Activated CD8-positive, alpha-beta T cell treated with anti-CD3 and anti-CD28 coated beads for 36 hours (primary cell): Measurements from ENCODE around the gene JMJD4. TPM values are rescaled to one million over a fixed set of nuclear protein-coding genes. Genes with fewer than 3 reads are reported as not detected.

Experiments
- ATAC-seq: fragments of 200-7000 bp; cut with Tn5 transposase; one replicate; pipeline ENCODE4 v1.10.0; 2021; ENCODE audit warnings: mild to moderate bottlenecking, moderate library complexity
- CTCF ChIA-PET: fragments of 350-600 bp; sonication (Branson Sonifier 250); formaldehyde crosslinking; loops from one replicate; lab custom pipeline; 2021; ENCODE audit warnings: antibody characterized with exemption; lab: Charles Lee
- POLR2A ChIA-PET: fragments of 350-600 bp; sonication (Branson Sonifier 250); formaldehyde crosslinking; loops from one replicate; lab custom pipeline; 2021; ENCODE audit warnings: antibody characterized with exemption; lab: Charles Lee
- DNase-seq: peaks from one replicate; pipeline ENCODE4 v3.0.0-alpha.2; 2020
- H3K27ac Mint-ChIP-seq: one replicate; pipeline ENCODE4 v1.8.0; 2021; ENCODE audit warnings: mild to moderate bottlenecking, mixed read lengths
- H3K27me3 Mint-ChIP-seq: one replicate; pipeline ENCODE4 v1.8.0; 2021; ENCODE audit warnings: mixed read lengths
- H3K36me3 Mint-ChIP-seq: one replicate; pipeline ENCODE4 v1.8.0; 2021; ENCODE audit warnings: low read depth, mixed read lengths
- H3K4me1 Mint-ChIP-seq: one replicate; pipeline ENCODE4 v1.8.0; 2021; ENCODE audit warnings: low read depth, mixed read lengths
- H3K4me3 Mint-ChIP-seq: one replicate; pipeline ENCODE4 v1.8.0; 2021; ENCODE audit warnings: mild to moderate bottlenecking, moderate library complexity, mixed read lengths
- H3K9me3 Mint-ChIP-seq: one replicate; pipeline ENCODE4 v1.8.0; 2021; ENCODE audit warnings: mixed read lengths
- intact Hi-C: fragments of 100-400 bp; cut with micrococcal nuclease; formaldehyde crosslinking; loops from one replicate; pipeline ENCODE4 v1.10.0; 2022
- total RNA-seq, 2 experiments: library from RNA; stranded (reverse); gene quantifications; one replicate each; pipeline ENCODE4 v1.2.3, GENCODE V29; 2021
- TF ChIP-seq, protein P1 (sequence below): fragments of 200-600 bp; IDR thresholded peaks from one replicate; pipeline ENCODE4 v1.8.0; 2022; ENCODE audit warnings: antibody characterized with exemption, mild to moderate bottlenecking

JMJD4 gene
- total RNA-seq, 2 experiments from 2014 or later = 16.2 to 17.3 TPM

DNA sequence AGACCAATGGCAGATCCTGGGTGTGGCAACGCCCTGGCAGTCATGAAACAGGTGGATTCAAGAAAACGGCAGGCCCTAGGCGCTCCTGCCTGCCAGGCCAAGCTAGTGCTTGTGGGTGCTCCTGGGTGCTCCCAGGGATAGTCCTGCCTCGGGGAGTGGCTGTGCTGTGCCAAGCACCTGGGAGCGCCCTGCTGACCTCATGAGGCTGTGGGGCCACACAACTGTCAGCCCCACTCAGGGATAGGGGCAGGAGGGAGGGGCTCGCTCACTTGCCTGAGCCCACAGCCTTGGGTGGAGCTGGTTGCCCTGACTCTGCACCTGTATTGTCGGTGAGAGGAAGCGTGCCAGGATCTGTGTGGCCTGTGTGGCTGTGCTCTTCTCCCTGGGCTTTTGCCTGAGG, 9.6 kb upstream of the JMJD4 start:
- intact Hi-C loops = no loop called here
- POLR2A ChIA-PET = no interaction called here
- CTCF ChIA-PET = interaction anchor here (1.0 to 1.2 kb wide), 3 partner anchors 19 to 213 kb away, joined by 3 read pairs; no protein-coding TSS in a partner anchor
- Mint-ChIP-seq H3K4me3 (no peak overlapping the region), H3K9me3 (no peaks in the 10 kb centered on the region), H3K4me1 (peaks cover 38% of the 10 kb centered on the region), H3K36me3 (peaks cover 12% of the 10 kb centered on the region), H3K27ac (no peak overlapping the region), H3K27me3 (no peaks in the 10 kb centered on the region)
- TF ChIP-seq, protein P1, sequence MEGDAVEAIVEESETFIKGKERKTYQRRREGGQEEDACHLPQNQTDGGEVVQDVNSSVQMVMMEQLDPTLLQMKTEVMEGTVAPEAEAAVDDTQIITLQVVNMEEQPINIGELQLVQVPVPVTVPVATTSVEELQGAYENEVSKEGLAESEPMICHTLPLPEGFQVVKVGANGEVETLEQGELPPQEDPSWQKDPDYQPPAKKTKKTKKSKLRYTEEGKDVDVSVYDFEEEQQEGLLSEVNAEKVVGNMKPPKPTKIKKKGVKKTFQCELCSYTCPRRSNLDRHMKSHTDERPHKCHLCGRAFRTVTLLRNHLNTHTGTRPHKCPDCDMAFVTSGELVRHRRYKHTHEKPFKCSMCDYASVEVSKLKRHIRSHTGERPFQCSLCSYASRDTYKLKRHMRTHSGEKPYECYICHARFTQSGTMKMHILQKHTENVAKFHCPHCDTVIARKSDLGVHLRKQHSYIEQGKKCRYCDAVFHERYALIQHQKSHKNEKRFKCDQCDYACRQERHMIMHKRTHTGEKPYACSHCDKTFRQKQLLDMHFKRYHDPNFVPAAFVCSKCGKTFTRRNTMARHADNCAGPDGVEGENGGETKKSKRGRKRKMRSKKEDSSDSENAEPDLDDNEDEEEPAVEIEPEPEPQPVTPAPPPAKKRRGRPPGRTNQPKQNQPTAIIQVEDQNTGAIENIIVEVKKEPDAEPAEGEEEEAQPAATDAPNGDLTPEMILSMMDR = no peak
- ATAC-seq = no peak
- DNase-seq = no peak

GRCh38 chr1:227742738-227743715, 7.9 kb upstream of the JMJD4 start:
- ChIA-PET POLR2A (no interaction called here), CTCF (interaction anchor here (1.0 kb wide), 1 partner anchor 215 kb away, joined by 3 read pairs; no protein-coding TSS in a partner anchor)
- intact Hi-C loops = no loop called here
- H3K9me3 Mint-ChIP-seq = no peaks in the 10 kb centered on the region
- peaks cover 3% of the 10 kb centered on the region for H3K36me3 Mint-ChIP-seq
- ATAC-seq (no peak), DNase-seq (no peak)
- TF ChIP-seq, protein P1 = no peak
- peaks cover 36% of the 10 kb centered on the region for H3K4me1 Mint-ChIP-seq
- H3K27me3 Mint-ChIP-seq = no peaks in the 10 kb centered on the region
- H3K27ac Mint-ChIP-seq = no peak overlapping the region
- H3K4me3 Mint-ChIP-seq = no peak overlapping the region

- intact Hi-C loops = no loop called here
- Mint-ChIP-seq H3K36me3 (peaks cover 3% of the 10 kb centered on the region), H3K27me3 (no peaks in the 10 kb centered on the region), H3K4me1 (peaks cover 44% of the 10 kb centered on the region), H3K9me3 (no peaks in the 10 kb centered on the region), H3K4me3 (no peak overlapping the region), H3K27ac (peak overlapping the region; percentile 21)
- TF ChIP-seq, protein P1 = no peak
- CTCF ChIA-PET = no interaction called here
- DNase-seq (no peak), ATAC-seq (no peak)
- POLR2A ChIA-PET = no interaction called here
These were observed 6.2 kb upstream of the JMJD4 start for GRCh38 chr1:227741166-227741870.

DNA sequence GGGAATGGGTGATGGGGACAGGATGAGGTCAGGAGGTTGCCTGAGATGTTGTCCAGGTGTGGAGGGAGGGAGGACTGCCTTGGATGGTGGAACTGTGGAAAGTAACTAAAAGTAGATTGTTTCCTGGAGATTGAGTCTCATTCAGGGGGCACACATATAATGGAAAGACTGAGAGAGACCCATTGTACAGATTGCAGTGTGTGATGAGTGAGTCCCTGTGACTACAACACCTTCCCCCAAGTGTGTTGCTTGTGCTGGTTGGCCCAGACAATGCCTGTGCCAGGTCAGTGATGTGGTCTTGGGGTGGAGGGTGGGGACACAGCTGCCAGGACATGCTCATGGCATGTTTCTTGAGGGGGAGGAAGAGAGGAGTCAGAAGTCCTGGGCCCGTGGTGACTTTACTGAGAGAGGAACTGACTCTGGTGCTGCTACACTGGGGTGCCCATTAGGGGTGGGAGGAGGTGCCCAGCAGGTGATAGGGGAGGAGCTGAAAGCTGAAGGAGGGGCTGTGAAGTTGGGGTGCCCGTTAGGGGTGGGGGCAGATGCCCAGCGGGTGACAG, 5.4 kb upstream of the JMJD4 start:
- Mint-ChIP-seq H3K36me3 (peaks cover 3% of the 10 kb centered on the region), H3K4me1 (peaks cover 47% of the 10 kb centered on the region), H3K4me3 (no peak overlapping the region), H3K27me3 (no peaks in the 10 kb centered on the region), H3K9me3 (no peaks in the 10 kb centered on the region), H3K27ac (no peak overlapping the region)
- ATAC-seq (no peak), DNase-seq (no peak)
- intact Hi-C loops = no loop called here
- TF ChIP-seq, protein P1 = no peak
- ChIA-PET CTCF (no interaction called here), POLR2A (no interaction called here)
